Tibial nerve (tissue), 4 donors: ENCODE data around the gene C1orf116. TPM values are rescaled to one million over a fixed set of nuclear protein-coding genes. Genes with fewer than 3 reads are reported as not detected.
A peak's percentile ranks its signal among the peaks of the same experiment; 100 is the strongest.

Experiments used
- DNase-seq, 2 donors: peaks; one replicate each; pipeline ENCODE4 v3.0.0-alpha.2; 2019; ENCODE audit warnings: low spot score in 2 of 2
- H3K27ac ChIP-seq, 4 donors: fragments of 200-600 bp; sonication (generic) in 3 of 4; one replicate each; pipeline ENCODE4 v1.5.1; 2017 to 2019; ENCODE audit warnings: mild to moderate bottlenecking in 1 of 4
- H3K27me3 ChIP-seq, 2 donors: fragments of 200-600 bp; sonication (generic) in 1 of 2; one replicate each; pipeline versions ENCODE4 v1.5.1 to v1.6.0; 2017 to 2019
- H3K36me3 ChIP-seq, 3 donors: fragments of 200-600 bp; sonication (generic); one replicate each; pipeline ENCODE4 v1.5.1; 2018 to 2019
- H3K4me1 ChIP-seq, 4 donors: fragments of 200-600 bp; sonication (generic) in 3 of 4; one replicate each; pipeline ENCODE4 v1.5.1; 2017 to 2019
- H3K4me3 ChIP-seq, 4 donors: fragments of 200-600 bp; sonication (generic) in 3 of 4; one replicate each; pipeline ENCODE4 v1.5.1; 2017 to 2019; ENCODE audit warnings: mild to moderate bottlenecking in 1 of 4, moderate library complexity in 1 of 4
- H3K9me3 ChIP-seq, 4 donors: fragments of 200-600 bp; sonication (generic) in 3 of 4; one replicate each; pipeline ENCODE4 v1.5.1; 2017 to 2019
- CTCF ChIP-seq, 5 experiments: fragments of 200-600 bp in 3 of 5; fragments of 450-650 bp in 2 of 5; sonication (generic) in 3 of 5; IDR thresholded peaks; one replicate each; pipeline ENCODE4 v1.5.1; 2016 to 2019; ENCODE audit warnings: antibody characterized with exemption in 5 of 5, mild to moderate bottlenecking in 3 of 5, moderate library complexity in 2 of 5
- EP300 ChIP-seq, 2 donors: sonication (generic); formaldehyde crosslinking; IDR thresholded peaks; one replicate each; pipeline ENCODE4 v1.6.1; 2017; ENCODE audit warnings: antibody characterized with exemption in 2 of 2, mild to moderate bottlenecking in 1 of 2
- POLR2A ChIP-seq, 2 donors: fragments of 450-650 bp; IDR thresholded peaks; one replicate each; pipeline ENCODE4 v1.6.1; 2017; ENCODE audit warnings: antibody characterized with exemption in 2 of 2, mild to moderate bottlenecking in 2 of 2, moderate library complexity in 2 of 2
- WGBS, 2 donors: methylation state at CpG; one replicate each; pipeline ENCODE4 v1.1.5; 2018; 5-methylcytosine and 5-hydroxymethylcytosine counted together
- total RNA-seq, 4 donors: library from RNA; depleted of rRNA; stranded (reverse); fragments of >200 nt; gene quantifications; one replicate each; pipeline ENCODE4 v1.1.0, GENCODE V29; 2016

C1orf116 gene
- under 1 TPM in 1 of 4 donors, not detected in 3; 0.44 TPM for total RNA-seq

GRCh38 chr1:207032528-207033017 lies at the start of gene C1orf116:
TSS of gene C1orf116 (minus strand) at chr1:207032756. CDS start at chr1:207027598, 5,158 bp downstream.
- 4 to 7% methylated on average over 1 of the region's 1 CpG for WGBS, 2 donors
- Histone ChIP-seq H3K36me3 (no peaks in the 10 kb centered on the region), H3K9me3 (no peaks in the 10 kb centered on the region), H3K4me3 (peak within 1 kb of the TSS in 1 of 4 donors; percentile 3), H3K27ac (peak within 1 kb of the TSS in 1 of 4 donors; percentile 58), H3K4me1 (no peaks in the 10 kb centered on the region), H3K27me3 (peaks cover 0 to 5% of the 10 kb centered on the region in 2 donors)
- TF ChIP-seq EP300 (IDR thresholded peaks at IDR 0.05) (no peak), POLR2A (IDR thresholded peaks at IDR 0.05) (no peak), CTCF (IDR thresholded peaks at IDR 0.05) (no peak)
- no peak for DNase-seq

GRCh38 chr1:207081806-207082205 lies 49.2 kb upstream of the C1orf116 start:
- H3K4me3 ChIP-seq = no peak overlapping the region
- H3K4me1 ChIP-seq = peaks cover 0 to 9% (median 4%) of the 10 kb centered on the region in 4 donors
- no peak for TF ChIP-seq EP300 (IDR thresholded peaks at IDR 0.05)
- TF ChIP-seq POLR2A (IDR thresholded peaks at IDR 0.05) = no peak
- no peak for TF ChIP-seq CTCF (IDR thresholded peaks at IDR 0.05)
- peaks cover 0 to 18% (median 0%) of the 10 kb centered on the region in 3 donors for H3K36me3 ChIP-seq
- no peaks in the 10 kb centered on the region for H3K9me3 ChIP-seq
- no peak overlapping the region for H3K27ac ChIP-seq
- DNase-seq = no peak
- no peaks in the 10 kb centered on the region for H3K27me3 ChIP-seq
- 81 to 84% methylated on average over 2 of the region's 2 CpGs for WGBS, 2 donors

GRCh38 chr1:207081088-207081487 lies 48.5 kb upstream of the C1orf116 start:
- no peaks in the 10 kb centered on the region for H3K9me3 ChIP-seq
- DNase-seq = no peak
- no peak overlapping the region for H3K4me3 ChIP-seq
- H3K36me3 ChIP-seq = peaks cover 0 to 18% (median 0%) of the 10 kb centered on the region in 3 donors
- 63 to 64% methylated on average over 2 of the region's 2 CpGs for WGBS, 2 donors
- H3K4me1 ChIP-seq = peaks cover 0 to 9% (median 4%) of the 10 kb centered on the region in 4 donors
- TF ChIP-seq CTCF (IDR thresholded peaks at IDR 0.05) (no peak), EP300 (IDR thresholded peaks at IDR 0.05) (no peak), POLR2A (IDR thresholded peaks at IDR 0.05) (no peak)
- H3K27ac ChIP-seq = no peak overlapping the region
- no peaks in the 10 kb centered on the region for H3K27me3 ChIP-seq

GRCh38 chr1:207079706-207080241 lies 47.2 kb upstream of the C1orf116 start:
- no peak for DNase-seq
- WGBS, 2 donors = 91 to 92% methylated on average over 6 of the region's 6 CpGs
- TF ChIP-seq POLR2A (IDR thresholded peaks at IDR 0.05) (no peak), EP300 (IDR thresholded peaks at IDR 0.05) (no peak), CTCF (IDR thresholded peaks at IDR 0.05) (no peak)
- Histone ChIP-seq H3K4me3 (no peak overlapping the region), H3K9me3 (no peaks in the 10 kb centered on the region), H3K36me3 (peaks cover 0 to 18% (median 0%) of the 10 kb centered on the region in 3 donors), H3K4me1 (peaks cover 0 to 9% (median 3%) of the 10 kb centered on the region in 4 donors), H3K27ac (no peak overlapping the region), H3K27me3 (no peaks in the 10 kb centered on the region)

- 83 to 87% methylated on average over 11 of the region's 11 CpGs for WGBS, 2 donors
- H3K4me1 ChIP-seq = peaks cover 0 to 5% (median 0%) of the 10 kb centered on the region in 4 donors
Measured at GRCh38 chr1:207078578-207079132, 46.1 kb upstream of the C1orf116 start.

More at GRCh38 chr1:207078578-207079132, 46.1 kb upstream of the C1orf116 start:
- no peaks in the 10 kb centered on the region for H3K27me3 ChIP-seq
- no peak for DNase-seq
- TF ChIP-seq POLR2A (IDR thresholded peaks at IDR 0.05) (no peak), CTCF (IDR thresholded peaks at IDR 0.05) (no peak), EP300 (IDR thresholded peaks at IDR 0.05) (no peak)
- peaks cover 0 to 18% (median 0%) of the 10 kb centered on the region in 3 donors for H3K36me3 ChIP-seq
- no peak overlapping the region for H3K27ac ChIP-seq
- H3K4me3 ChIP-seq = no peak overlapping the region
- H3K9me3 ChIP-seq = no peaks in the 10 kb centered on the region
